K562 (cell line): ENCODE data around the gene CD55. TPM values are rescaled to one million over a fixed set of nuclear protein-coding genes. Genes with fewer than 3 reads are reported as not detected.

Experiments used
- CCNT2 ChIP-seq: IDR thresholded peaks from 2 replicates; pipeline ENCODE4 v1.6.1; 2011; ENCODE audit warnings: borderline replicate concordance, low read depth, mild to moderate bottlenecking, moderate library complexity, mixed read lengths, low read length; ENCODE audit not compliant: insufficient read length; ENCODE audit errors: extremely low read depth
- CHD2 ChIP-seq: IDR thresholded peaks from 2 replicates; pipeline ENCODE4 v1.6.1; 2011; ENCODE audit warnings: low read depth, low read length
- GABPB2 ChIP-seq: fragments of 250-450 bp; sonication (Bioruptor Pico); conservative IDR thresholded peaks from 2 replicates; pipeline ENCODE4 v1.5.1; 2021; ENCODE audit warnings: mild to moderate bottlenecking
- GTF2E2 ChIP-seq: fragments of 200-800 bp; sonication (Bioruptor generic); IDR thresholded peaks from 2 replicates; pipeline ENCODE4 v1.6.1; 2016; ENCODE audit warnings: missing genetic modification characterization, missing compliant biosample characterization
- HLTF ChIP-seq: fragments of 450-650 bp; IDR thresholded peaks from 2 replicates; pipeline ENCODE4 v1.6.1; 2016
- HMG20A ChIP-seq: fragments of 450-650 bp; formaldehyde crosslinking; conservative IDR thresholded peaks from 2 replicates; pipeline ENCODE4 v1.4.0; 2020; ENCODE audit warnings: mild to moderate bottlenecking, mixed read lengths
- MEF2A ChIP-seq: IDR thresholded peaks from 2 replicates; pipeline ENCODE4 v1.6.1; 2011; ENCODE audit warnings: low read depth, mild to moderate bottlenecking, low read length, moderate library complexity; ENCODE audit not compliant: control insufficient read depth
- NFYB ChIP-seq: IDR thresholded peaks from 2 replicates; pipeline ENCODE4 v1.6.1; 2011; ENCODE audit warnings: mild to moderate bottlenecking, moderate library complexity; ENCODE audit not compliant: insufficient read length; ENCODE audit errors: extremely low read depth
- PATZ1 ChIP-seq: fragments of 250-450 bp; sonication (Bioruptor Pico); IDR thresholded peaks from 2 replicates; pipeline ENCODE4 v1.5.0; 2020; ENCODE audit warnings: mild to moderate bottlenecking, borderline replicate concordance
- RAD21 ChIP-seq, 2 experiments: fragments of 250-450 bp in 1 of 2; fragments of 450-650 bp in 1 of 2; sonication (Bioruptor Pico) in 1 of 2; formaldehyde crosslinking in 1 of 2; IDR thresholded peaks in 1 of 2; conservative IDR thresholded peaks in 1 of 2; 2 replicates each; pipeline versions ENCODE4 v1.4.0 to v1.8.0; 2020 to 2022; ENCODE audit warnings: mild to moderate bottlenecking in 2 of 2, moderate library complexity in 1 of 2
- SIN3A ChIP-seq, 2 experiments: fragments of 150-350 bp in 1 of 2; IDR thresholded peaks; 2 replicates each; pipeline ENCODE4 v1.6.1; 2011 to 2016; ENCODE audit warnings: borderline replicate concordance in 2 of 2, low read depth in 2 of 2, low read length in 2 of 2, mild to moderate bottlenecking in 2 of 2, moderate library complexity in 2 of 2; ENCODE audit not compliant: control insufficient read depth in 1 of 2
- ZBED1 ChIP-seq: IDR thresholded peaks from 2 replicates; pipeline ENCODE4 v1.6.1; 2014
- ZBTB17 ChIP-seq: fragments of 450-650 bp; formaldehyde crosslinking; IDR thresholded peaks from 2 replicates; pipeline ENCODE4 v1.4.0; 2020; ENCODE audit warnings: mild to moderate bottlenecking
- ZKSCAN3 ChIP-seq: fragments of 250-450 bp; sonication (Bioruptor Pico); IDR thresholded peaks from 2 replicates; pipeline ENCODE4 v1.4.0; 2020
- ZKSCAN8 ChIP-seq: fragments of 200-800 bp; sonication (Bioruptor generic); IDR thresholded peaks from 2 replicates; pipeline ENCODE4 v1.6.1; 2016; ENCODE audit warnings: missing genetic modification characterization, missing compliant biosample characterization
- ZNF175 ChIP-seq: fragments of 200-800 bp; sonication (Bioruptor generic); IDR thresholded peaks from 2 replicates; pipeline ENCODE4 v1.6.1; 2016; ENCODE audit warnings: low read depth, mild to moderate bottlenecking, missing genetic modification characterization, missing compliant biosample characterization
- ZNF311 ChIP-seq: fragments of 250-450 bp; sonication (Bioruptor Pico); IDR thresholded peaks from 2 replicates; pipeline ENCODE4 v1.4.0; 2020; ENCODE audit warnings: mild to moderate bottlenecking, moderate library complexity
- ZNF324 ChIP-seq: fragments of 250-450 bp; sonication (Bioruptor Pico); IDR thresholded peaks from 2 replicates; pipeline ENCODE4 v1.4.0; 2020; ENCODE audit warnings: mild to moderate bottlenecking
- ZNF395 ChIP-seq: fragments of 200-800 bp; sonication (Bioruptor generic); IDR thresholded peaks from 2 replicates; pipeline ENCODE4 v1.6.1; 2017; ENCODE audit warnings: missing genetic modification characterization, missing compliant biosample characterization
- ZNF655 ChIP-seq: fragments of 250-450 bp; sonication (Bioruptor Pico); IDR thresholded peaks from 2 replicates; pipeline ENCODE4 v1.5.0; 2021
- polyA plus RNA-seq, 8 experiments: library from polyadenylated mRNA; depleted of rRNA in 4 of 8; stranded (reverse) in 5 of 8; unstranded in 3 of 8; fragments of >200 nt; fragmentation: Nextera tagmentation in 2 of 8; fragmentation: Illumina TruSeq in 1 of 8; extraction: Ambion mirVana in 2 of 8; extraction: Trizol in 1 of 8; gene quantifications; 2 replicates each; pipeline versions ENCODE4 v1.2.1 to v1.2.3, GENCODE V29; 2011 to 2014; ENCODE audit warnings: inconsistent platforms in 1 of 8, missing spikeins in 1 of 8
- total RNA-seq, 7 experiments: library from RNA; depleted of rRNA in 6 of 7; stranded (reverse); fragments of >200 nt in 6 of 7; fragmentation: Illumina TruSeq in 2 of 7; extraction: Trizol in 2 of 7; gene quantifications; 2 replicates each; pipeline versions ENCODE4 v1.2.1 to v1.2.3, GENCODE V29; 2011 to 2021; ENCODE audit warnings: low replicate concordance in 1 of 7
- TF ChIP-seq, protein P1 (sequence below): sonication (generic); formaldehyde crosslinking; IDR thresholded peaks from 2 replicates; pipeline ENCODE4 v1.8.0; 2022; ENCODE audit warnings: missing genetic modification reagents, mild to moderate bottlenecking, borderline replicate concordance
- TF ChIP-seq, protein P2 (sequence below): fragments of 450-650 bp; IDR thresholded peaks from 2 replicates; pipeline ENCODE4 v1.6.1; 2016; ENCODE audit warnings: low read depth, mild to moderate bottlenecking, moderate library complexity

Gene CD55
- total and polyA plus RNA-seq, 9 of the 15 experiments (the other 6 are each of a cell fraction or from before 2014, with no cell fraction given) = 17.7 to 150 (median 97.0) TPM

GRCh38 chr1:207311888-207312603 is 9.4 kb upstream of the CD55 start (continued):
- TF ChIP-seq GTF2E2 (peak; percentile 56; the same call in 1 of the 2 replicates), CHD2 (no peak), PATZ1 (CRISPR knock-in tag) (peak; percentile 95), ZKSCAN8 (0 out of 2 replicates have a peak, but pooled peaks have one; percentile 46), SIN3A (IDR thresholded peaks at IDR 0.05; ENCODE audit: borderline replicate concordance in 2 of 2, control insufficient read depth in 1 of 2, low read depth in 2 of 2, low read length in 2 of 2) (no peak), ZNF395 (CRISPR knock-in tag) (peak; percentile 97), NFYB (no peak), ZNF311 (CRISPR knock-in tag) (peak; percentile 96), ZBTB17 (CRISPR knock-in tag) (peak; percentile 79), ZBED1 (no peak), ZNF324 (CRISPR knock-in tag) (0 out of 2 replicates have a peak, but pooled peaks have one; percentile 34), GABPB2 (CRISPR knock-in tag) (no peak), HLTF (no peak), MEF2A (no peak), ZNF175 (CRISPR knock-in tag) (peak; percentile 93), ZNF655 (CRISPR knock-in tag) (no peak), HMG20A (peak; percentile 76; the same call in 1 of the 2 replicates), RAD21 (CRISPR knock-in tag; conservative IDR thresholded peaks at IDR 0.05 in 1 of 2, IDR thresholded peaks at IDR 0.05 in 1 of 2) (peak in 1 of 2 experiments; percentile 9; a peak in 1 of 4 replicates), ZKSCAN3 (CRISPR knock-in tag) (peak; percentile 58; the same call in 1 of the 2 replicates), CCNT2 (no peak)
- TF ChIP-seq, protein P1, sequence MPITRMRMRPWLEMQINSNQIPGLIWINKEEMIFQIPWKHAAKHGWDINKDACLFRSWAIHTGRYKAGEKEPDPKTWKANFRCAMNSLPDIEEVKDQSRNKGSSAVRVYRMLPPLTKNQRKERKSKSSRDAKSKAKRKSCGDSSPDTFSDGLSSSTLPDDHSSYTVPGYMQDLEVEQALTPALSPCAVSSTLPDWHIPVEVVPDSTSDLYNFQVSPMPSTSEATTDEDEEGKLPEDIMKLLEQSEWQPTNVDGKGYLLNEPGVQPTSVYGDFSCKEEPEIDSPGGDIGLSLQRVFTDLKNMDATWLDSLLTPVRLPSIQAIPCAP (CRISPR knock-in tag) = no peak
- TF ChIP-seq, protein P2, sequence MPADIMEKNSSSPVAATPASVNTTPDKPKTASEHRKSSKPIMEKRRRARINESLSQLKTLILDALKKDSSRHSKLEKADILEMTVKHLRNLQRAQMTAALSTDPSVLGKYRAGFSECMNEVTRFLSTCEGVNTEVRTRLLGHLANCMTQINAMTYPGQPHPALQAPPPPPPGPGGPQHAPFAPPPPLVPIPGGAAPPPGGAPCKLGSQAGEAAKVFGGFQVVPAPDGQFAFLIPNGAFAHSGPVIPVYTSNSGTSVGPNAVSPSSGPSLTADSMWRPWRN = no peak
